Occipital lobe (tissue), 2 donors: Measurements from ENCODE around the gene PEAK3. TPM values are rescaled to one million over a fixed set of nuclear protein-coding genes. Genes with fewer than 3 reads are reported as not detected.
"Not testable (repeated sequence)": the region's sequence is repeated elsewhere in the genome, so short reads cannot be mapped to it uniquely, and the experiment has no call there.

ENCODE experiments used
- DNase-seq: peaks from one replicate; lab custom pipeline; 2025; lab: John Stamatoyannopoulos, UW
- total RNA-seq: library from RNA; depleted of rRNA; stranded (reverse); fragments of >200 nt; gene quantifications from one replicate; pipeline ENCODE4 v1.2.3, GENCODE V29; 2014

PEAK3 gene
- total RNA-seq, 1 donor from 2014 or later, result not detected

DNA sequence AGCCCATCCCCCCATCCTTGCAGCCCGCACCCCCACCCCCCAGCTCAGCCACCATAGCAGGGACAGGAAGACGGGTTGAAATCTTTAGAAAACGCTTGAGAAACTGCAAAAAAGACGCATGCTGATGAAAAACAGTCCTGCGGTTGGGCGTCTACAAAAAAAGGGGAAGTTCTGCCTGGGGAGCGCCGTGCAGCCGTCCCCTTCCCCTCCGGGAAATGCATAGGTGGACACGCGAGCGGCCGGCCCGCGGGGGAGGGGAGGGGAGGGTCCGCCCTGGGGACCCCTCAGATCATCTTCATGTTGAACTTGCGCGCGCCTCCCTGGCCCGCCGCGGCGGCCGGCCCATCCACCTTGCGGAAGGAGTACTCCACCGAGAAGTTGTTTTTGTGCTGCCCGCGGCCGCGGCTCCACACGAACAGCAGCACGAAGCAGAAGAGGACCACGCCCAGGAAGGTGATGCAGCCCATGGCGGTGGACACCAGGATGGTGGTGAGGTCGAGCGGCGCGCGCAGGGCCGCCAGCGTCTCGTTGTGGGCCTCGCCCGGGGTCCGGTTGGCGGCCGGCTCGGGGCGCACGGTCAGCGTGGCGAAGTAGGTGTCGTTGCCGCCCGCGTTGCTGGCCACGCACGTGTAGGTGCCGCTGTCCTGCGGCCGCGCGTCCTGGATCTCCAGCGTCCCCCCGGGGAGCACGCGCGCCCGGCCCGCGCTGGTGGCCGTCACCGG lies 7.9 kb upstream of the PEAK3 start:
- no peak for DNase-seq

DNA sequence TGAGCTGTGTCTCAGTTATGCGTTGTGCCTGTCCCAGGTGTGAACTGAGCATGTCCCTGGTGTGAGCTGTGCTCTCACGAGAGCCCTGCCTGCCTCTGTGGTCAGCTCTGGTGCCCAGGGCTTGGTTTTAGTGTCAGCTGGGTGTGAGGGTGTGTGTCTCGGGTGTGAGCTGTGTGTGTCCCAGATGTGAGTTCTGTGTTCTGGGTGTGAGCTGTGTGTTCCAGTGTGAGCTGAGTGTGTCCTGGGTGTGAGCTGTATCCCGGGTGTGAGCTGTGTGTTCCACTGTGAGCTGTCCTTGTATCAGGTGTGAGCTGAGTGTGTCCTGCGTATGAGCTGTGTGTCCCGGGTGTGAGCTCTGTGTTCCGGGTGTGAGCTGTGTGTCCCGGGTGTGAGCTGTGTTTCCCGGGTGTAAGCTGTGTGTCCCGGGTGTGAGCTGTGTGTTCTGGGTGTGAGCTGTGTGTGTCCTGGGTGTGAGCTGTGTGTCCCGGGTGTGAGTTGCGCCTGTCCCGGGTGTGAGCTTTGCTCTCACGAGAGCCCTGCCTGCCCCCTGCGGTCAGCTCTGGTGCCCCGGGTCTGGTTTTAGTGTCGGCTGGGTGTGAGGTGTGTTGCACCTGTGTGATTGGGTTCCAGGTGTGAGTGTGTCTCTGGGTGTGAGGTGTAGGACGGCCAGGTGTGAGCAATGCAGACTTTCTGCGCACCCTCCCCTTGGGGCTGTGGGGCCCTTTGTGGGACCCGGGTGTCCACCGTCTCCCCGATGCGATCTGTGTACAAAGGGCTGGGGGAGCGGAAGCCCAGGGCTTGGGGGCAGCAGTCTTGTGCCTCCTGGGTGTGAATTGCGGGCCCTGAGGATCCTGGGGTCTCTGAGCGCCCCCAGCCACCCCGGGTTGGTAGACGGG lies 7.1 kb upstream of the PEAK3 start:
- DNase-seq, result no peak

DNA sequence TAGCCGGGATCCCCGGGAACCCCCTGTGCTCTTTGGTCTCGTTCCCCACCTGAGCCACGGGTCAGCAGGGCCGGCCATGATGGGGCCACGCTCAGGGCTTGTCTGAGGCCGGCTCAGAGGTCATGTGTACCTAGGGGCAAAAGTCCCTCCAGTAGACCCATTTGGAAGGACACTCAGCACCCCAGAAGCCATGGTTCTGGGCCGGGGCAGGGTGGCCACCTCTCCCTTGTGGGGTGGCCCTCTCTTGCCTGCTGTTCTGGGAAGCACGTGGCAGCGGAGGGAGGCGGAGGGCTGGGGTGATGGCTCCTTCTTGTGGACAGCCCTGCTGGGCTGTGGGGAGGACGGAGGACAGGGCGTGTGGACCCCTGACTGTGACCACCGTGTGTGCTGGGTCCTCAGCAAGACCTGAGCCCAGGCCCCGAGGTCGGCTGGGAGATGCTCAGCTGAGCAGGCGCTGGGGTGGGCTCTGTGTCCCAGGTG lies 6.4 kb upstream of the PEAK3 start:
- DNase-seq, result no peak

DNA sequence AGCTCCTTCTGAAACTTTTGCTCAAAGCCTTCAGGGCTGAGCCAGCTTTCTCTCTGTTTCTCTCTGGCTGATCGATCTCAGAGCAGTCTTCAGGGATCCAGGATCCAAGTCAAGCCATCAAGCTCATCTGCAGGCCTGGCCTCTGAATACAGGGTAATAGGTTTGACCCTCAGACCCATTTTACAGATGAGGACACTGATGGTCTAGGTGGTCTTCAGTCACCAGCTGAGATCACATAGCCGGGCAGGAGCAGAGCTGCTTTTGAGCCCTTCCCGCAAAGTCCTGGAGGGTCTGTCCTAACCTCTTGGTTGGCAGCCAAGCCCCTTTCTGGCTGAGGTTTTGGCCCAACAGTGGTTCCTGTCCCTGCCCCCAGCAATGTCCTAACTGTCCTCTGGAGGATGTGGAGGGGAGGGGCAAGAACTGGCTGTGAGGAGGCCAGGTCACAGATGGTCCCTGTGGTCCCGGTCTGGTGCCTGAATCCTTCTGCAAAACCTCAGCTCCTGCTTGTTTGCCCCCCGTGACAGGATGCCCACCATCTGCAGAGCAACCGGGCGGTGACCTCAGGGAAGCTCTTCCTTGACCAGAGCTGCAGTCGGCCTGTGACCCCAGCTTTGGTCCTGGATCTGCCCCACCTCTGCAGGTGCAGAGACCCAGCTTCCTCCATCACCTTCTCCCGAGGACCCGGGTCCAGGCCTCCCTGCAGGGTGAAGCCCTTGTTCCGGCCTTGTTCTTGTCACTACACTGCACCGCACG lies 5.8 kb upstream of the PEAK3 start:
- DNase-seq, result no peak

GRCh38 chr19:2286402-2287140 lies 4.6 kb upstream of the PEAK3 start:
- DNase-seq, result no peak

- no peak for DNase-seq
These were observed 2.0 kb upstream of the PEAK3 start for GRCh38 chr19:2283835-2284507.

- DNase-seq, result no peak
These were observed 875 bp upstream of the PEAK3 start for GRCh38 chr19:2282862-2283237.

DNA sequence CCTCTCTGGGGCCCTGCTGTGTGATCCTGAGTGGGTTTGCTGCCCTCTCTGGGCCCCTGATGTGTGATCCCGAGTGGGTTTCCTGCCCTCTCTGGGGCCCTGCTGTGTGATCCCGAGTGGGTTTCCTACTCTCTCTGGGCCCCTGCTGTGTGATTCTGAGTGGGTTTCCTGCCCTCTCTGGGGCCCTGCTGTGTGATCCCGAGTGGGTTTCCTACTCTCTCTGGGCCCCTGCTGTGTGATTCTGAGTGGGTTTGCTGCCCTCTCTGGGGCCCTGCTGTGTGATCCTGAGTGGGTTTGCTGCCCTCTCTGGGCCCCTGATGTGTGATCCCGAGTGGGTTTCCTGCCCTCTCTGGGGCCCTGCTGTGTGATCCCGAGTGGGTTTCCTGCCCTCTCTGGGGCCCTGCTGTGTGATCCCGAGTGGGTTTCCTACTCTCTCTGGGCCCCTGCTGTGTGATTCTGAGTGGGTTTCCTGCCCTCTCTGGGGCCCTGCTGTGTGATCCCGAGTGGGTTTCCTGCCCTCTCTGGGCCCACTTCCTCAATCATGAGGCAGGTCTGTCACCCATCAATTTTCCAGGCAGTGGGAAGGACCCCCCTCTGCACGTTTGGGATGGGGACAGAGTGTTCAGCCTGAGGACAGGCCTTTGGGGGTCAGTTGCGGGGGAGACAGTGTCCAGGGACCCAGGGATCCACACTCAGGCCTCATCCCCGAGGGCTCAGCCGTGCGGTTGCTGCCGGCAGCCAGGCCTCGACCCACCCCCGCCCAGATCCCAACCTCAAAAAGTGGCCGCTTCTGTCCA lies 512 bp downstream of the PEAK3 start:
- DNase-seq, result not testable (repeated sequence)

DNA sequence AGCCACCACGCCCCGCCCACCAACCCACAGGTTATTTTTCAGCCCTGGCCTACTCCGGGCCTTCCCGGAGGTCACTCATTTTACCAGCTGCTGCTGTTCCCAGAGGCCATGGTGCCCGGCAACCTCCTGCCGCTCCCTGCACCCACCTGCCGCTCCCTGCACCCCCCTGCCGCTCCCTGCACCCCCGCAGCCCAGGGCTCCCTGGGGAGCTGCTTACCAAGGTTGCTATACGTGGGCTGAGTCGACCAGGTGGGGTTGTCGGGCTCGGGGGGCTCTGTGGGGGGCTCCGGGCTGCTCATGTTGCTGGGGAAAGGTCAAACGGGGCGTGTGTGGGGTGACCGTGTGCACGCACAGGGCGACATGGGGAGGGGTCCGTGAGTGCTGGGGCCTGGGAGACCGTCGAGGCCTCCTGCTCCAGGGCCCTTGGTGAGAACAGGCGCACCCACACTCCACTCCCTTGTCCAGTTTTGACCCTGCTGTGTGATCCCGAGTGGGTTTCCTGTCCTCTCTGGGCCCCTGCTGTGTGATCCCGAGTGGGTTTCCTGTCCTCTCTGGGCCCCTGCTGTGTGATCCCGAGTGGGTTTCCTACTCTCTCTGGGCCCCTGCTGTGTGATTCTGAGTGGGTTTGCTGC lies 1.2 kb downstream of the PEAK3 start:
- DNase-seq, result no peak

- no peak for DNase-seq
These were observed 3.4 kb downstream of the PEAK3 start for GRCh38 chr19:2278459-2279158.

- DNase-seq, result no peak
These were observed 4.8 kb downstream of the PEAK3 start for GRCh38 chr19:2277138-2277537.

- DNase-seq, result no peak
These were observed 5.5 kb downstream of the PEAK3 start for GRCh38 chr19:2276429-2276986.

- no peak for DNase-seq
These were observed 6.2 kb downstream of the PEAK3 start for GRCh38 chr19:2275588-2276428.

GRCh38 chr19:2274931-2275535 lies 6.9 kb downstream of the PEAK3 start:
- peak; percentile 49 for DNase-seq

DNA sequence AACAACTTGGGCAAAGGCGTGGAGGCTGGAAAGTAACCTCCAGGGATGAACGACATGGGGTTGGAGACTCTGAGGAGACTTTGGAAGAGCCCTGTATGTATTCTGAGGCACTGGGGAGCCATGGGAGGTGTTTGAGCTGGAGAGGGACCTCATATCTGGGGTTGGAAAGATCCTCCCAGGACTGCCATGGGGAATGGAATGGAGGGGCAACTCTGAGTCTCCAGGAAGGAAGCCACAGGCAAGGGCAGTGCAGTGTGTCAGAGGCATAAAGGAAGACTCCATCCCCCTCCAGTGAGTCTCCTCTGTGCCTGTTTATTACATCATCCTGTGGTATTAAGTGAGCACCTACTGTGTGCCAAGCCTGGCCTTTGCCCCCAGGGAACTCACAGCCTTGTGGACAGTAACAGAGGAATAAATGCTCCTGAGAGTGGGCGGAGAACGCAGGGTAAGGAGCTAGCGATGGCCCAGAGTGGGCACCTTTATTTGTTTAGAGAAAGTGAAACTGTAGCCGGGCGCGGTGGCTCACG lies 7.7 kb downstream of the PEAK3 start:
- no peak for DNase-seq

- no peak for DNase-seq
These were observed 8.4 kb downstream of the PEAK3 start for GRCh38 chr19:2273356-2274184.
